Measurements from ENCODE around the gene SLC2A9. TPM values are rescaled to one million over a fixed set of nuclear protein-coding genes. Genes with fewer than 3 reads are reported as not detected.
A peak's percentile ranks its signal among the peaks of the same experiment; 100 is the strongest.

SLC2A9 gene
- total RNA-seq, 4 donors from 2014 or later: 0.46 to 10.1 (median 3.1) TPM

GRCh38 chr4:9970399-9971011 lies 50.8 kb downstream of the SLC2A9 start:
- intact Hi-C loops (cut with DNase I; ENCODE audit: low total_unique reads): no loop called here
- TF ChIP-seq POLR2A (IDR thresholded peaks at IDR 0.05): no peak
- TF ChIP-seq, protein P1, sequence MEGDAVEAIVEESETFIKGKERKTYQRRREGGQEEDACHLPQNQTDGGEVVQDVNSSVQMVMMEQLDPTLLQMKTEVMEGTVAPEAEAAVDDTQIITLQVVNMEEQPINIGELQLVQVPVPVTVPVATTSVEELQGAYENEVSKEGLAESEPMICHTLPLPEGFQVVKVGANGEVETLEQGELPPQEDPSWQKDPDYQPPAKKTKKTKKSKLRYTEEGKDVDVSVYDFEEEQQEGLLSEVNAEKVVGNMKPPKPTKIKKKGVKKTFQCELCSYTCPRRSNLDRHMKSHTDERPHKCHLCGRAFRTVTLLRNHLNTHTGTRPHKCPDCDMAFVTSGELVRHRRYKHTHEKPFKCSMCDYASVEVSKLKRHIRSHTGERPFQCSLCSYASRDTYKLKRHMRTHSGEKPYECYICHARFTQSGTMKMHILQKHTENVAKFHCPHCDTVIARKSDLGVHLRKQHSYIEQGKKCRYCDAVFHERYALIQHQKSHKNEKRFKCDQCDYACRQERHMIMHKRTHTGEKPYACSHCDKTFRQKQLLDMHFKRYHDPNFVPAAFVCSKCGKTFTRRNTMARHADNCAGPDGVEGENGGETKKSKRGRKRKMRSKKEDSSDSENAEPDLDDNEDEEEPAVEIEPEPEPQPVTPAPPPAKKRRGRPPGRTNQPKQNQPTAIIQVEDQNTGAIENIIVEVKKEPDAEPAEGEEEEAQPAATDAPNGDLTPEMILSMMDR (IDR thresholded peaks at IDR 0.05): no peak
- 86 to 91% methylated on average over 6 of the region's 6 CpGs for WGBS, 2 donors
- DNase-seq (ENCODE audit: low spot score in 2 of 2): no peak
- H3K4me3 ChIP-seq (ENCODE audit: low read depth, poor library complexity, severe bottlenecking): no peak overlapping the region

DNA sequence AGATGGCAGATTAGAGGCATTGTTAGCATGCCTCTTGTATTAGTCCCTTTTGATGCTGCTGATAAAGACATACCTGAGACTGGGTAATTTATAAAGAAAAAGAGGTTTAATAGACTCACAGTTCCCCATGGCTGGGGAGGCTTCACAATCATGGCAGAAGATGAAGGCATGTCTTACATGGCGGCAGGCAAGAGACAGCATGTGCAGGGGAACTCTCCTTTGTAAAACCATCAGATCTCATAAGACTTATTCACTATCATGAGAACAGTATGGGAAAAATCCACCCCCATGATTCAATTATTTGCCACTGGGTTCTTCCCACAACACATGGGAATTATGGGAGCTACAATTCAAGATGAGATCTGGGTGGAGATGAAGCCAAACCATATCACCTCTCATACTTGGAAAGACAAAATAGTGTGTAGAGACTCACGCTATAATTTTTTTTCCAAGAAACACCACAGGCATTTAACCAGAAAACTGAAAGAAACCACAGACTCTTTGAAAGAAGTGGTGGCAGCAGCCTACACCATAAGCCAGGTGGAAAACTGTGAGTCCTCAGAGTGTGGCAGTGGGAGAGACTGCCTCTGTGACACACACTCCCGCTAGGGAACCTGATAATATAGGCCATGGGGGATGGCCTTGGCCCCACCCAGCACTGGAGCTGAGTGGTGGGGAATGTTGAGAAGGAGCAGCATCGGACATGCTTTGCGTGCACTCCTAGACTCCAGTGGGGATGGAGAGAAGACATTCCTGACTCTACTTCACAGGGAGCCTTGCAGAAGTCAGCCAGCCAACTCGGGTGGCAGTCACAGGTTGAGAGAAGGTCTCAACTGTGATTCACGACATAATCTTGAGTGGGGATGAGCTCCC lies 51.5 kb downstream of the SLC2A9 start:
- TF ChIP-seq, protein P1 (IDR thresholded peaks at IDR 0.05): no peak
- no peak for TF ChIP-seq POLR2A (IDR thresholded peaks at IDR 0.05)
- WGBS, 2 donors: 94 to 98% methylated on average over 7 of the region's 7 CpGs
- H3K4me3 ChIP-seq (ENCODE audit: low read depth, poor library complexity, severe bottlenecking): no peak overlapping the region
- DNase-seq (ENCODE audit: low spot score in 2 of 2): no peak
- intact Hi-C loops (cut with DNase I; ENCODE audit: low total_unique reads): no loop called here

GRCh38 chr4:9968472-9968871 lies 52.8 kb downstream of the SLC2A9 start:
- intact Hi-C loops (cut with DNase I; ENCODE audit: low total_unique reads): no loop called here
- TF ChIP-seq, protein P1 (IDR thresholded peaks at IDR 0.05): no peak
- TF ChIP-seq POLR2A (IDR thresholded peaks at IDR 0.05): no peak
- no peak for DNase-seq (ENCODE audit: low spot score in 2 of 2)
- H3K4me3 ChIP-seq (ENCODE audit: low read depth, poor library complexity, severe bottlenecking): no peak overlapping the region

DNA sequence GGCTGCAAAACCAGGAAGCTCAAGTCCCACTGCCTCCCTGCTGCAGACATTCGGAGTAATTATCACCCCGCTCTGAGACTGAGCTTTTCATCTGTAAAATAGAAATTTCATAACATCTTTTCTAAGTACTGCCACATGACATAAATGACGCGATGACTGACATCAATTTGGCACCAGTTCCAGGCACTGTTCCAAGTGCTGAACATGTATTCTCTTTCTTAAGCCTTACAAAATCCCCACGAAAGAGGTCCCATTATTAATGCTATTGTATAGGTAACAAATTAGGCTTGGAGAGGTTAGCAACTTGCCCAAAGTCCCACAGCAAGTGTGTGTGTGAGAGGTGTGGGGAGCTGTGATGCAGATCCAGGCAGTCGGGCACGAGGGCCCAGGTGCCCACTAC lies 56.4 kb downstream of the SLC2A9 start:
- TF ChIP-seq, protein P1 (IDR thresholded peaks at IDR 0.05): no peak
- TF ChIP-seq POLR2A (IDR thresholded peaks at IDR 0.05): no peak
- 47 to 58% methylated on average over 7 of the region's 7 CpGs for WGBS, 2 donors
- peak; percentile 30 to 77 for DNase-seq (ENCODE audit: low spot score in 2 of 2)

DNA sequence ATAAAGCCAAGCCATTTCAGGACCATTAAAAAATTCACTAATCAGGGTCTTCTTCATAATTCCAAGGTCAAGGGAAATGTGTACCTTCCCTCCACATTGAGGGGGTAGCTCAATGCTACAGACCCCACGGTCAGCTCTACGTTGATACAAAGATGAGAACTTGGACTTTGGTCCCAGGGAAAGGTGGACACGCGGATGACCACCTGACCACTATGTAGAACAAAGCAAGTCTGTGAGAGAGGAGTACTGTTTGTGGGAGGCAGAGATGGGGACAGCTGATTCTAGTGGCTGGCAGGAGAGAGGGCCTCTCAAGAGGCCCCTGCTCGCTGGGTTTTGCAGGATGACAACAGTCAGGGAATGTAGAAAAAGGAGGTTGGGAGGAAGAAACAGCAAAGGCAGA lies 58.0 kb downstream of the SLC2A9 start:
- no peak for DNase-seq (ENCODE audit: low spot score in 2 of 2)
- intact Hi-C loops (cut with DNase I; ENCODE audit: low total_unique reads): no loop called here
- TF ChIP-seq, protein P1 (IDR thresholded peaks at IDR 0.05): no peak
- TF ChIP-seq POLR2A (IDR thresholded peaks at IDR 0.05): no peak
- 97 to 98% methylated on average over 5 of the region's 5 CpGs for WGBS, 2 donors
- H3K4me3 ChIP-seq (ENCODE audit: low read depth, poor library complexity, severe bottlenecking): no peak overlapping the region

More for the DNA sequence above, 56.4 kb downstream of the SLC2A9 start:
- no peak overlapping the region for H3K4me3 ChIP-seq (ENCODE audit: low read depth, poor library complexity, severe bottlenecking)
- intact Hi-C loops (cut with DNase I; ENCODE audit: low total_unique reads): no loop called here
